SK-N-SH treated with all-trans-retinoic acid at 6 μM for 48 hours (cell line): Measurements from ENCODE around the gene FCN2.

Experiments used
- ATAC-seq: fragments of 200-7000 bp; cut with Tn5 transposase; 3 replicates; pipeline ENCODE4 v1.9.1; 2020; ENCODE audit warnings: mild to moderate bottlenecking, moderate library complexity
- ARNTL ChIP-seq: fragments of 450-650 bp; formaldehyde crosslinking; IDR thresholded peaks from 2 replicates; pipeline ENCODE4 v1.5.0; 2020; ENCODE audit warnings: low read depth, mild to moderate bottlenecking, moderate library complexity, borderline replicate concordance
- BACH2 ChIP-seq: fragments of 250-450 bp; sonication (Bioruptor Pico); IDR thresholded peaks from 2 replicates; pipeline ENCODE4 v1.9.0; 2021; ENCODE audit warnings: mild to moderate bottlenecking, borderline replicate concordance
- ESRRG ChIP-seq: fragments of 250-450 bp; sonication (Bioruptor Pico); IDR thresholded peaks from 2 replicates; pipeline ENCODE4 v1.6.1; 2021; ENCODE audit warnings: mild to moderate bottlenecking
- GLIS3 ChIP-seq: fragments of 250-450 bp; sonication (Bioruptor Pico); IDR thresholded peaks from 2 replicates; pipeline ENCODE4 v1.5.0; 2020; ENCODE audit warnings: mild to moderate bottlenecking, moderate library complexity
- ISL1 ChIP-seq: fragments of 250-450 bp; sonication (Bioruptor Pico); IDR thresholded peaks from 2 replicates; pipeline ENCODE4 v2.1.2; 2022; ENCODE audit warnings: mild to moderate bottlenecking, moderate library complexity
- PPARA ChIP-seq: fragments of 250-450 bp; sonication (Bioruptor Pico); IDR thresholded peaks from 2 replicates; pipeline ENCODE4 v1.5.0; 2020; ENCODE audit warnings: mild to moderate bottlenecking, borderline replicate concordance
- RARB ChIP-seq: fragments of 250-450 bp; sonication (Bioruptor Pico); IDR thresholded peaks from 2 replicates; pipeline ENCODE4 v1.8.0; 2021; ENCODE audit warnings: mild to moderate bottlenecking, moderate library complexity
- SNAI2 ChIP-seq: fragments of 250-450 bp; sonication (Bioruptor Pico); IDR thresholded peaks from 2 replicates; pipeline ENCODE4 v1.5.0; 2020; ENCODE audit warnings: mild to moderate bottlenecking, moderate library complexity
- ZFP3 ChIP-seq: fragments of 250-450 bp; sonication (Bioruptor Pico); IDR thresholded peaks from 2 replicates; pipeline ENCODE4 v1.5.0; 2020; ENCODE audit warnings: mild to moderate bottlenecking, moderate library complexity
- ZFP30 ChIP-seq: fragments of 450-650 bp; formaldehyde crosslinking; IDR thresholded peaks from 2 replicates; pipeline ENCODE4 v1.5.0; 2022; ENCODE audit warnings: mild to moderate bottlenecking, moderate library complexity
- ZNF565 ChIP-seq: fragments of 450-650 bp; formaldehyde crosslinking; conservative IDR thresholded peaks from 2 replicates; pipeline ENCODE4 v1.5.0; 2020; ENCODE audit warnings: low read depth, mild to moderate bottlenecking, moderate library complexity
- ZNF70 ChIP-seq: fragments of 450-650 bp; formaldehyde crosslinking; IDR thresholded peaks from 2 replicates; pipeline ENCODE4 v1.5.0; 2020; ENCODE audit warnings: mild to moderate bottlenecking, moderate library complexity
- ZNF8 ChIP-seq: fragments of 450-650 bp; formaldehyde crosslinking; IDR thresholded peaks from 2 replicates; pipeline ENCODE4 v1.5.0; 2020; ENCODE audit warnings: mild to moderate bottlenecking, moderate library complexity
- TF ChIP-seq, protein P1 (sequence below): fragments of 250-450 bp; sonication (Bioruptor Pico); IDR thresholded peaks from 2 replicates; pipeline ENCODE4 v1.5.1; 2021; ENCODE audit warnings: mild to moderate bottlenecking, moderate library complexity
- TF ChIP-seq, protein P2 (sequence below): fragments of 250-450 bp; sonication (Bioruptor Pico); IDR thresholded peaks from 2 replicates; pipeline ENCODE4 v1.8.0; 2021; ENCODE audit warnings: low read depth, mild to moderate bottlenecking, moderate library complexity, borderline replicate concordance
- TF ChIP-seq, protein P3 (sequence below): fragments of 250-450 bp; sonication (Bioruptor Pico); IDR thresholded peaks from 2 replicates; pipeline ENCODE4 v1.8.0; 2020; ENCODE audit warnings: mild to moderate bottlenecking, moderate library complexity, borderline replicate concordance

The FCN2 gene

DNA sequence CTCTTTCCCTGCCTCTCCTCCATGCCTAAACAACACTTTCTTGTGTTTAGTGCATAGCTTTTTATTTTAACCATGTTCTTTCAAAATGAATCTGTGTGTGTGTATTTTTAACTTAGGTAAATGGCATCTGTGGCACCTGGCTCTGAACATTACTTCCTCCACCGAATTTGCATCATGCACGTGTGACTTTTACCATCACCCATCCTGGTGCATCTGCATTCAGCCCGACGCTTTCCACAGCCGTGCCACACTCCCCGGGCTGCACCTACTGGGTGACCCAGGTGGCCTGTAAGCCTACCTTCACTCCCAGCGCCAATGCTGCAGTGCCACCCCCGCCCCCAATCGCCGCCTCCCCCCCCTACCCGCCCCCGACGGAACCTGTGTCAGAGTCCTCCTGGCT lies 49.8 kb downstream of the FCN2 start:
- no peak for ATAC-seq

DNA sequence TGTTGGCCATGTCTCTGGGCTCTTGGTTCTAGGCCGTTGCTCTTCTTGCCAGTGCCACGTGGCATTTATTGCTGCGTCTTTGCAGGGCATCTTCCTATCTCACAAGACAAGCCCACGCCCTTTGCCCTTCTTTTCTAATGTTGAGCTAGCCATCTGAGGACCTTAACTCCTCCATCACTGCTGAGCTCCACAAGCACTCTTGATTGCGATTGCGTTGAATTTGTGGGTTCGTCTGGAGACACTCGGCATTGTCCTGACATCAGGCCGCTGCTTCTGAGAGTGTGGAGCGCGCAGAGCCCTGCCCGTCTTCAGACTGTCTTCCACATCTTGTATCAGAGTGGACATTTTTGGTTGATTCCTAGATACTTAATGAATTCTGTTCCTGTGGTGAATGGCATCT lies 51.6 kb downstream of the FCN2 start:
- TF ChIP-seq, protein P1, sequence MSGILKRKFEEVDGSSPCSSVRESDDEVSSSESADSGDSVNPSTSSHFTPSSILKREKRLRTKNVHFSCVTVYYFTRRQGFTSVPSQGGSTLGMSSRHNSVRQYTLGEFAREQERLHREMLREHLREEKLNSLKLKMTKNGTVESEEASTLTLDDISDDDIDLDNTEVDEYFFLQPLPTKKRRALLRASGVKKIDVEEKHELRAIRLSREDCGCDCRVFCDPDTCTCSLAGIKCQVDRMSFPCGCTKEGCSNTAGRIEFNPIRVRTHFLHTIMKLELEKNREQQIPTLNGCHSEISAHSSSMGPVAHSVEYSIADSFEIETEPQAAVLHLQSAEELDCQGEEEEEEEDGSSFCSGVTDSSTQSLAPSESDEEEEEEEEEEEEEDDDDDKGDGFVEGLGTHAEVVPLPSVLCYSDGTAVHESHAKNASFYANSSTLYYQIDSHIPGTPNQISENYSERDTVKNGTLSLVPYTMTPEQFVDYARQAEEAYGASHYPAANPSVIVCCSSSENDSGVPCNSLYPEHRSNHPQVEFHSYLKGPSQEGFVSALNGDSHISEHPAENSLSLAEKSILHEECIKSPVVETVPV (CRISPR knock-in tag), result no peak
- ATAC-seq, result no peak

More for the DNA sequence above, 49.8 kb downstream of the FCN2 start:
- TF ChIP-seq, protein P1 (CRISPR knock-in tag), result no peak
- TF ChIP-seq, all 23 proteins: peak for 0

- no peak for ATAC-seq
- TF ChIP-seq ZFP30 (CRISPR knock-in tag) (no peak), ARNTL (CRISPR knock-in tag) (no peak)
- TF ChIP-seq, protein P2, sequence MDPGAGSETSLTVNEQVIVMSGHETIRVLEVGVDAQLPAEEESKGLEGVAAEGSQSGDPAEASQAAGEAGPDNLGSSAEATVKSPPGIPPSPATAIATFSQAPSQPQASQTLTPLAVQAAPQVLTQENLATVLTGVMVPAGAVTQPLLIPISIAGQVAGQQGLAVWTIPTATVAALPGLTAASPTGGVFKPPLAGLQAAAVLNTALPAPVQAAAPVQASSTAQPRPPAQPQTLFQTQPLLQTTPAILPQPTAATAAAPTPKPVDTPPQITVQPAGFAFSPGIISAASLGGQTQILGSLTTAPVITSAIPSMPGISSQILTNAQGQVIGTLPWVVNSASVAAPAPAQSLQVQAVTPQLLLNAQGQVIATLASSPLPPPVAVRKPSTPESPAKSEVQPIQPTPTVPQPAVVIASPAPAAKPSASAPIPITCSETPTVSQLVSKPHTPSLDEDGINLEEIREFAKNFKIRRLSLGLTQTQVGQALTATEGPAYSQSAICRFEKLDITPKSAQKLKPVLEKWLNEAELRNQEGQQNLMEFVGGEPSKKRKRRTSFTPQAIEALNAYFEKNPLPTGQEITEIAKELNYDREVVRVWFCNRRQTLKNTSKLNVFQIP (CRISPR knock-in tag), result no peak
These were observed 52.0 kb downstream of the FCN2 start for GRCh38 chr9:134932606-134933005.

GRCh38 chr9:134933076-134933659 lies 52.6 kb downstream of the FCN2 start:
- TF ChIP-seq, protein P1 (CRISPR knock-in tag), result no peak
- no peak for TF ChIP-seq ZNF565
- no peak for TF ChIP-seq ARNTL (CRISPR knock-in tag)
- TF ChIP-seq ZFP3, result no peak
- TF ChIP-seq, protein P3, sequence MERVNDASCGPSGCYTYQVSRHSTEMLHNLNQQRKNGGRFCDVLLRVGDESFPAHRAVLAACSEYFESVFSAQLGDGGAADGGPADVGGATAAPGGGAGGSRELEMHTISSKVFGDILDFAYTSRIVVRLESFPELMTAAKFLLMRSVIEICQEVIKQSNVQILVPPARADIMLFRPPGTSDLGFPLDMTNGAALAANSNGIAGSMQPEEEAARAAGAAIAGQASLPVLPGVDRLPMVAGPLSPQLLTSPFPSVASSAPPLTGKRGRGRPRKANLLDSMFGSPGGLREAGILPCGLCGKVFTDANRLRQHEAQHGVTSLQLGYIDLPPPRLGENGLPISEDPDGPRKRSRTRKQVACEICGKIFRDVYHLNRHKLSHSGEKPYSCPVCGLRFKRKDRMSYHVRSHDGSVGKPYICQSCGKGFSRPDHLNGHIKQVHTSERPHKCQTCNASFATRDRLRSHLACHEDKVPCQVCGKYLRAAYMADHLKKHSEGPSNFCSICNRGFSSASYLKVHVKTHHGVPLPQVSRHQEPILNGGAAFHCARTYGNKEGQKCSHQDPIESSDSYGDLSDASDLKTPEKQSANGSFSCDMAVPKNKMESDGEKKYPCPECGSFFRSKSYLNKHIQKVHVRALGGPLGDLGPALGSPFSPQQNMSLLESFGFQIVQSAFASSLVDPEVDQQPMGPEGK, result no peak
- TF ChIP-seq ZNF8 (CRISPR knock-in tag), result no peak
- no peak for TF ChIP-seq ISL1 (CRISPR knock-in tag)
- TF ChIP-seq BACH2 (CRISPR knock-in tag), result no peak
- TF ChIP-seq ZNF70 (CRISPR knock-in tag), result no peak
- no peak for TF ChIP-seq ESRRG
- TF ChIP-seq RARB (CRISPR knock-in tag), result no peak
- TF ChIP-seq PPARA (CRISPR knock-in tag), result no peak
- no peak for TF ChIP-seq ZFP30 (CRISPR knock-in tag)
- no peak for TF ChIP-seq SNAI2
- TF ChIP-seq GLIS3 (CRISPR knock-in tag), result no peak
- TF ChIP-seq, all 23 proteins: peak for 0
- ATAC-seq, result no peak

DNA sequence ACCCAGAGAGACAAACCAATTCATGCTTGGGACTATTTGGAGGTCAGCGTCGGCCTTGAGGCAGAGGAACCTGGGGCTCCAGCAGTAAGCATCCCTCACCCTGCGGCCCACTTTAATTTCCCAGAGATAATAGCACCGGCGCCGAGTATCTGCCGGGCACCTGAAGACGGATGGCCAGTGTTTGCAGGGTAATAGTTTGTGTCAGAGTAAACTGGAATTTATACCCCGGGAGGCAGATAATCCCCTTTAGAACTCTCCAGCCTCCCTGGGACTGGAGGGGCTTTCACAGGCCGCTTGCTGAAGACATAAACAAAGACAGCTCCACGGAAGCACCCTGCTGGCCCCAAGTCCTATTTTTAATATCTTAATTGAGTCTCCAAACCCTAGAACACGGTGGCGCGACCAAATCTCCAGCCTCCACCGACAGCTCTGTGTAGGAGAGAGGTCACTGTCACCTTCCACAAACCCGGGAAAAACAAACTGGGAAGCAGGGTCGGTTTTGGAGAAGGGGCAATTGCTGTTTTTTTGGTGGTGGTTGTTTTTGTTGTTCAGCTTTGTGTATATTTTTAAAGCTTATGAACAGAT lies 54.5 kb downstream of the FCN2 start:
- no peak for ATAC-seq

More for the DNA sequence above, 54.5 kb downstream of the FCN2 start:
- TF ChIP-seq ESRRG, result no peak
- TF ChIP-seq, protein P3, result no peak
